Liver (tissue), 9 donors: Measurements from ENCODE around the gene FAM120C. TPM values are rescaled to one million over a fixed set of nuclear protein-coding genes. Genes with fewer than 3 reads are reported as not detected.
A peak's percentile ranks its signal among the peaks of the same experiment; 100 is the strongest.

Experiments
- DNase-seq: peaks from one replicate; pipeline ENCODE4 v3.0.0-alpha.2; 2017; ENCODE audit warnings: low spot score
- H3K27ac ChIP-seq, 2 donors: one replicate each; pipeline ENCODE4 v1.7.0; 2013; ENCODE audit warnings: inconsistent platforms in 2 of 2, low read length in 2 of 2, control low read depth in 1 of 2, low read depth in 1 of 2, mild to moderate bottlenecking in 1 of 2
- H3K27me3 ChIP-seq, 4 donors: one replicate each; pipeline versions ENCODE4 v1.6.1 to v1.7.0; 2013; ENCODE audit warnings: low read length in 3 of 4, inconsistent platforms in 1 of 4, mild to moderate bottlenecking in 1 of 4, moderate library complexity in 1 of 4; ENCODE audit not compliant: control insufficient read depth in 4 of 4, insufficient read depth in 4 of 4
- H3K36me3 ChIP-seq, 4 donors: one replicate each; pipeline versions ENCODE4 v1.6.1 to v1.7.0; 2013; ENCODE audit warnings: low read length in 3 of 4, mild to moderate bottlenecking in 3 of 4, low read depth in 1 of 4, moderate library complexity in 1 of 4; ENCODE audit not compliant: control insufficient read depth in 4 of 4, insufficient read depth in 3 of 4
- H3K4me1 ChIP-seq, 4 donors: one replicate each; pipeline versions ENCODE4 v1.6.1 to v1.7.0; 2013; ENCODE audit warnings: low read length in 3 of 4, mild to moderate bottlenecking in 3 of 4, moderate library complexity in 1 of 4; ENCODE audit not compliant: control insufficient read depth in 4 of 4, insufficient read depth in 4 of 4
- H3K4me3 ChIP-seq, 3 donors: one replicate each; pipeline versions ENCODE4 v1.6.1 to v1.7.0; 2013; ENCODE audit warnings: low read length in 3 of 3, control low read depth in 1 of 3, low read depth in 1 of 3, mild to moderate bottlenecking in 1 of 3
- H3K9ac ChIP-seq, 2 donors: one replicate each; pipeline ENCODE4 v1.7.0; 2013; ENCODE audit warnings: low read length in 2 of 2, mild to moderate bottlenecking in 2 of 2, moderate library complexity in 2 of 2, control low read depth in 1 of 2, low read depth in 1 of 2
- H3K9me3 ChIP-seq, 4 donors: one replicate each; pipeline versions ENCODE4 v1.6.1 to v1.7.0; 2013; ENCODE audit warnings: low read length in 3 of 4; ENCODE audit not compliant: control insufficient read depth in 4 of 4
- FOXA2 ChIP-seq: IDR thresholded peaks from 2 replicates; pipeline ENCODE4 v1.6.1; 2016; ENCODE audit warnings: antibody characterized with exemption
- GABPA ChIP-seq, 2 donors: IDR thresholded peaks in 1 of 2; conservative IDR thresholded peaks in 1 of 2; 2 replicates each; pipeline ENCODE4 v1.6.1; 2016; ENCODE audit warnings: antibody characterized with exemption in 2 of 2, mild to moderate bottlenecking in 1 of 2, moderate library complexity in 1 of 2
- HNF4A ChIP-seq, 2 donors: conservative IDR thresholded peaks; 2 replicates each; pipeline ENCODE4 v1.6.1; 2016; ENCODE audit warnings: antibody characterized with exemption in 2 of 2, mild to moderate bottlenecking in 2 of 2
- HNF4G ChIP-seq: IDR thresholded peaks from 2 replicates; pipeline ENCODE4 v1.6.1; 2016; ENCODE audit warnings: antibody characterized with exemption
- JUND ChIP-seq, 2 donors: IDR thresholded peaks; 2 replicates each; pipeline ENCODE4 v1.6.1; 2016; ENCODE audit warnings: antibody characterized with exemption in 2 of 2
- MAX ChIP-seq: IDR thresholded peaks from 2 replicates; pipeline ENCODE4 v1.6.1; 2016; ENCODE audit warnings: antibody characterized with exemption
- NR2F2 ChIP-seq: IDR thresholded peaks from 2 replicates; pipeline ENCODE4 v1.6.1; 2016; ENCODE audit warnings: antibody characterized with exemption
- RXRA ChIP-seq, 2 donors: IDR thresholded peaks; 2 replicates each; pipeline ENCODE4 v1.6.1; 2017 to 2018; ENCODE audit warnings: antibody characterized with exemption in 2 of 2, mild to moderate bottlenecking in 1 of 2
- SP1 ChIP-seq: IDR thresholded peaks from 2 replicates; pipeline ENCODE4 v1.6.1; 2018; ENCODE audit warnings: antibody characterized with exemption, mild to moderate bottlenecking
- YY1 ChIP-seq: IDR thresholded peaks from 2 replicates; pipeline ENCODE4 v1.6.1; 2016; ENCODE audit warnings: antibody characterized with exemption, mild to moderate bottlenecking
- ZBTB33 ChIP-seq: IDR thresholded peaks from 2 replicates; pipeline ENCODE4 v1.6.1; 2016; ENCODE audit warnings: antibody characterized with exemption
- WGBS: extraction: QIAGEN DNeasy Blood & Tissue Kit; methylation state at CpG from one replicate; pipeline ENCODE4 v1.1.7; 2013; 5-methylcytosine and 5-hydroxymethylcytosine counted together
- polyA plus RNA-seq, 2 donors: library from polyadenylated mRNA; stranded (reverse) in 1 of 2; unstranded in 1 of 2; fragments of 200-250 nt in 1 of 2; fragments of >200 nt in 1 of 2; fragmentation: Nextera tagmentation in 1 of 2; extraction: Ambion mirVana in 1 of 2; gene quantifications; one replicate each; pipeline versions ENCODE4 v1.2.1 to v1.2.3, GENCODE V29; 2013 to 2015
- total RNA-seq, 2 donors: library from RNA; depleted of rRNA; stranded (reverse); fragments of >200 nt; gene quantifications; one replicate each; pipeline ENCODE4 v1.2.3, GENCODE V29; 2014
- donor health status: healthy.
- donor health status: healthy.
- donor health status: healthy.
- donor health status: healthy.
- donor health status: healthy.

FAM120C gene
- total RNA-seq (1 to 10 TPM; 2.6 to 3.7 TPM), polyA plus RNA-seq (1 to 10 TPM; 1.8 to 2.0 TPM)

- DNase-seq: peak; percentile 69
- peak within 1 kb of the TSS; percentile 25 to 43 for H3K9ac ChIP-seq
- no peaks in the 10 kb centered on the region for H3K27me3 ChIP-seq
- WGBS: under 1% methylated on average over 62 of the region's 70 CpGs
- peak within 1 kb of the TSS; percentile 85 to 97 for H3K27ac ChIP-seq
- no peak for TF ChIP-seq JUND (IDR thresholded peaks at IDR 0.05)
- TF ChIP-seq YY1: peak; percentile 62
- H3K4me1 ChIP-seq: peaks cover 5 to 16% (median 13%) of the 10 kb centered on the region in 4 donors
- H3K9me3 ChIP-seq: no peaks in the 10 kb centered on the region
- H3K36me3 ChIP-seq: no peaks in the 10 kb centered on the region
- peak within 1 kb of the TSS; percentile 72 to 90 (median 78) for H3K4me3 ChIP-seq
These were observed at the start of gene FAM120C for GRCh38 chrX:54182864-54183613. FAM120C (minus strand) TSS chrX:54183254; CDS start chrX:54183198, 56 bp downstream.

- no peak overlapping the region for H3K4me3 ChIP-seq
- H3K27me3 ChIP-seq: no peaks in the 10 kb centered on the region
- H3K9ac ChIP-seq: no peak overlapping the region
- peaks cover 0 to 2% (median 0%) of the 10 kb centered on the region in 4 donors for H3K36me3 ChIP-seq
- peaks cover 0 to 3% (median 0%) of the 10 kb centered on the region in 4 donors for H3K4me1 ChIP-seq
- no peaks in the 10 kb centered on the region for H3K9me3 ChIP-seq
- no peak for DNase-seq
- WGBS: 64% methylated on average over 4 of the region's 4 CpGs
- peak; percentile 10 for TF ChIP-seq SP1
- TF ChIP-seq RXRA (IDR thresholded peaks at IDR 0.05): peak in 1 of 2 donors; percentile 4
- TF ChIP-seq MAX: no peak
- TF ChIP-seq HNF4A (conservative IDR thresholded peaks at IDR 0.05): peak in 1 of 2 donors; percentile 10
- no peak for TF ChIP-seq HNF4G
- no peak overlapping the region for H3K27ac ChIP-seq
These were observed 47.5 kb upstream of the FAM120C start for GRCh38 chrX:54230435-54231148.

GRCh38 chrX:54223581-54223980, 40.5 kb upstream of the FAM120C start:
- Histone ChIP-seq H3K9ac (no peak overlapping the region), H3K9me3 (no peaks in the 10 kb centered on the region), H3K36me3 (peaks cover 0 to 2% (median 0%) of the 10 kb centered on the region in 4 donors), H3K27me3 (no peaks in the 10 kb centered on the region), H3K4me1 (no peaks in the 10 kb centered on the region), H3K27ac (no peak overlapping the region), H3K4me3 (no peak overlapping the region)
- DNase-seq: no peak
- TF ChIP-seq ZBTB33: no peak
- 98% methylated on average over 2 of the region's 2 CpGs for WGBS

- Histone ChIP-seq H3K27me3 (no peaks in the 10 kb centered on the region), H3K4me3 (no peak overlapping the region), H3K36me3 (no peaks in the 10 kb centered on the region), H3K4me1 (no peaks in the 10 kb centered on the region), H3K9ac (no peak overlapping the region), H3K27ac (no peak overlapping the region), H3K9me3 (no peaks in the 10 kb centered on the region)
- TF ChIP-seq MAX (no peak), NR2F2 (no peak), YY1 (no peak), JUND (IDR thresholded peaks at IDR 0.05) (no peak), FOXA2 (no peak), RXRA (IDR thresholded peaks at IDR 0.05) (no peak), GABPA (IDR thresholded peaks at IDR 0.05 in 1 of 2, conservative IDR thresholded peaks at IDR 0.05 in 1 of 2) (no peak)
- no peak for DNase-seq
- WGBS: 95% methylated on average over 3 of the region's 3 CpGs
These were observed 30.5 kb upstream of the FAM120C start for GRCh38 chrX:54213603-54214002.
